K562 (cell line): ENCODE data around the gene KAZN. TPM values are rescaled to one million over a fixed set of nuclear protein-coding genes. Genes with fewer than 3 reads are reported as not detected.

Experiments used
- ATAC-seq: fragments of 200-7000 bp; cut with Tn5 transposase; 3 replicates; pipeline ENCODE4 v1.9.1; 2020; ENCODE audit warnings: moderate library complexity
- BruUV-seq: library from RNA; stranded (reverse); fragments of 400-500 nt; replicated peaks from 2 replicates; lab custom pipeline; 2021; lab: Mats Ljungman, UMichigan
- CTCF ChIA-PET: fragments of 300-600 bp; formaldehyde crosslinking; extraction: SDS; loops from one replicate; lab custom pipeline; 2021; ENCODE audit warnings: low intra/inter-chr PET ratio; lab: Yijun Ruan, JAX
- POLR2A ChIA-PET: fragments of 300-600, 350-650 bp; sonication (Branson Sonifier 250); formaldehyde crosslinking; extraction: SDS; loops from one replicate; lab custom pipeline; 2021; ENCODE audit warnings: antibody characterized with exemption, inconsistent platforms; lab: Yijun Ruan, JAX
- DNase-seq, 4 experiments: peaks; one replicate each; pipeline versions ENCODE4 v3.0.0 to v3.0.0-alpha.2; 2011 to 2018; ENCODE audit warnings: low spot score in 3 of 4, mixed read lengths in 3 of 4; ENCODE audit errors: extremely low read depth in 1 of 4
- FAIRE-seq: peaks from 2 replicates; lab custom pipeline; 2011; peaks lifted over from hg19 to GRCh38; lab: Jason Lieb, UNC
- H2AFZ ChIP-seq: 2 replicates; pipeline ENCODE4 v1.6.0; 2011; ENCODE audit warnings: low read depth, low read length, control low read depth, inconsistent platforms
- H3K27ac ChIP-seq: fragments of 200-600 bp; 3 replicates; pipeline ENCODE4 v1.8.0; 2011; ENCODE audit warnings: low read depth, mild to moderate bottlenecking, control low read depth, inconsistent platforms, low read length, moderate library complexity, mixed read lengths; ENCODE audit errors: extremely low read depth
- H3K27me3 ChIP-seq, 2 experiments: fragments of 300-600 bp in 1 of 2; 2 replicates in 1 of 2; 3 replicates in 1 of 2; pipeline versions ENCODE4 v1.6.0 to v1.8.0; 2011; ENCODE audit warnings: inconsistent platforms in 2 of 2, low read length in 2 of 2, mild to moderate bottlenecking in 1 of 2, mixed read lengths in 1 of 2, moderate library complexity in 1 of 2; ENCODE audit not compliant: control insufficient read depth in 2 of 2, insufficient read depth in 2 of 2
- H3K36me3 ChIP-seq: fragments of 300-600 bp; 3 replicates; pipeline ENCODE4 v1.8.0; 2011; ENCODE audit warnings: mild to moderate bottlenecking, low read length, inconsistent platforms; ENCODE audit not compliant: control insufficient read depth, insufficient read depth
- H3K4me1 ChIP-seq, 2 experiments: fragments of 200-600 bp in 1 of 2; replicated peaks in 1 of 2; 2 replicates in 1 of 2; 3 replicates in 1 of 2; pipeline versions ENCODE4 v1.5.1 to v1.8.0; 2011; ENCODE audit warnings: inconsistent platforms in 2 of 2, low read length in 2 of 2, mild to moderate bottlenecking in 1 of 2, mixed read lengths in 1 of 2, moderate library complexity in 1 of 2; ENCODE audit not compliant: control insufficient read depth in 2 of 2, insufficient read depth in 2 of 2
- H3K4me2 ChIP-seq: 2 replicates; pipeline ENCODE4 v1.6.1; 2011; ENCODE audit warnings: low read length, control low read depth, inconsistent platforms, mixed read lengths; ENCODE audit not compliant: insufficient read depth
- H3K4me3 ChIP-seq: fragments of 200-600 bp; sonication (generic), shearing (Covaris generic); 2 replicates; pipeline ENCODE4 v1.5.1; 2016; ENCODE audit warnings: control low read depth, inconsistent platforms
- H3K79me2 ChIP-seq: fragments of 200-600 bp; 3 replicates; pipeline ENCODE4 v1.8.0; 2011; ENCODE audit warnings: low read length, inconsistent platforms; ENCODE audit not compliant: control insufficient read depth, insufficient read depth
- H3K9ac ChIP-seq, 2 experiments: 2 replicates each; pipeline versions ENCODE4 v1.6.0 to v1.6.1; 2011; ENCODE audit warnings: low read depth in 2 of 2, low read length in 2 of 2, control low read depth in 1 of 2, inconsistent platforms in 1 of 2, mild to moderate bottlenecking in 1 of 2, mixed read lengths in 1 of 2; ENCODE audit not compliant: insufficient read depth in 1 of 2
- H3K9me1 ChIP-seq: one replicate; pipeline ENCODE4 v1.6.0; 2011; ENCODE audit warnings: inconsistent platforms, mild to moderate bottlenecking, low read length, moderate library complexity; ENCODE audit not compliant: control insufficient read depth, insufficient read depth
- H3K9me3 ChIP-seq: replicated peaks from 2 replicates; pipeline ENCODE4 v1.5.1; 2011; ENCODE audit warnings: low read depth, low read length, inconsistent platforms; ENCODE audit not compliant: control insufficient read depth, insufficient read depth
- H4K20me1 ChIP-seq: replicated peaks from 2 replicates; pipeline ENCODE4 v1.6.1; 2011; ENCODE audit warnings: low read length, inconsistent platforms, mixed read lengths; ENCODE audit not compliant: control insufficient read depth, insufficient read depth
- ARID1B ChIP-seq: fragments of 450-650 bp; IDR thresholded peaks from 2 replicates; pipeline ENCODE4 v1.6.1; 2016; ENCODE audit warnings: antibody characterized with exemption, mild to moderate bottlenecking, inconsistent platforms
- HDAC6 ChIP-seq: IDR thresholded peaks from 2 replicates; pipeline ENCODE4 v1.6.1; 2012; ENCODE audit warnings: low read depth, mild to moderate bottlenecking, control low read depth, inconsistent platforms, low read length, moderate library complexity
- HNRNPH1 ChIP-seq: fragments of 200-400 bp; formaldehyde crosslinking; optimal IDR thresholded peaks from 2 replicates; pipeline ENCODE3; 2017; ENCODE audit warnings: low read depth, mild to moderate bottlenecking, low read length, moderate library complexity
- HNRNPK ChIP-seq: fragments of 200-400 bp; formaldehyde crosslinking; IDR thresholded peaks from one replicate; pipeline ENCODE4 v1.6.1; 2018; ENCODE audit warnings: mild to moderate bottlenecking, low read depth, low read length; ENCODE audit not compliant: poor library complexity, severe bottlenecking
- MXI1 ChIP-seq: IDR thresholded peaks from 2 replicates; pipeline ENCODE4 v1.6.1; 2011; ENCODE audit warnings: low read depth, mild to moderate bottlenecking, improper control_type of control experiment, low read length
- NEUROD1 ChIP-seq: fragments of 150-350 bp; IDR thresholded peaks from 2 replicates; pipeline ENCODE4 v1.6.1; 2014; ENCODE audit warnings: borderline replicate concordance, low read length, low read depth; ENCODE audit not compliant: partially characterized antibody
- NFXL1 ChIP-seq: fragments of 450-650 bp; formaldehyde crosslinking; IDR thresholded peaks from 2 replicates; pipeline ENCODE4 v1.4.0; 2021; ENCODE audit warnings: mild to moderate bottlenecking
- RBM39 ChIP-seq: fragments of 200-400 bp; formaldehyde crosslinking; optimal IDR thresholded peaks from 2 replicates; pipeline ENCODE3; 2018; ENCODE audit warnings: low read depth, low read length
- SIN3A ChIP-seq, 2 experiments: fragments of 150-350 bp in 1 of 2; IDR thresholded peaks; 2 replicates each; pipeline ENCODE4 v1.6.1; 2011 to 2016; ENCODE audit warnings: borderline replicate concordance in 2 of 2, low read depth in 2 of 2, low read length in 2 of 2, mild to moderate bottlenecking in 2 of 2, moderate library complexity in 2 of 2; ENCODE audit not compliant: control insufficient read depth in 1 of 2
- STAT5A ChIP-seq: IDR thresholded peaks from 2 replicates; pipeline ENCODE4 v1.6.1; 2012; ENCODE audit warnings: low read length, inconsistent platforms, borderline replicate concordance
- THRA ChIP-seq: fragments of 450-650 bp; IDR thresholded peaks from 2 replicates; pipeline ENCODE4 v1.6.1; 2017; ENCODE audit warnings: mild to moderate bottlenecking, moderate library complexity
- THRAP3 ChIP-seq: fragments of 450-650 bp; IDR thresholded peaks from 2 replicates; pipeline ENCODE4 v1.6.1; 2016; ENCODE audit warnings: mild to moderate bottlenecking, inconsistent platforms, borderline replicate concordance
- ZNF445 ChIP-seq: fragments of 250-450 bp; sonication (Bioruptor Pico); IDR thresholded peaks from 2 replicates; pipeline ENCODE4 v1.4.0; 2020; ENCODE audit warnings: low read depth, mild to moderate bottlenecking, moderate library complexity
- WGBS: fragments of 100-300 bp; shearing (Covaris generic); methylation state at CpG from one replicate; pipeline ENCODE4 v1.1.6; 2016; ENCODE audit warnings: low coverage, mixed read lengths; ENCODE audit not compliant: insufficient coverage; ENCODE audit errors: missing lambda C conversion rate; 5-methylcytosine and 5-hydroxymethylcytosine counted together
- in situ Hi-C: fragments of 300-500 bp; cut with MboI; formaldehyde crosslinking; loops from 4 replicates; pipeline ENCODE4 v1.15.0; 2018; ENCODE audit warnings: inconsistent platforms, mixed read lengths
- intact Hi-C: fragments of 100-400 bp; cut with micrococcal nuclease; formaldehyde crosslinking; loops from 2 replicates; pipeline ENCODE4 v1.14.2; 2022
- polyA plus RNA-seq, 8 experiments: library from polyadenylated mRNA; depleted of rRNA in 4 of 8; stranded (reverse) in 5 of 8; unstranded in 3 of 8; fragments of >200 nt; fragmentation: Nextera tagmentation in 2 of 8; fragmentation: Illumina TruSeq in 1 of 8; extraction: Ambion mirVana in 2 of 8; extraction: Trizol in 1 of 8; gene quantifications; 2 replicates each; pipeline versions ENCODE4 v1.2.1 to v1.2.3, GENCODE V29; 2011 to 2014; ENCODE audit warnings: inconsistent platforms in 1 of 8, missing spikeins in 1 of 8
- total RNA-seq, 7 experiments: library from RNA; depleted of rRNA in 6 of 7; stranded (reverse); fragments of >200 nt in 6 of 7; fragmentation: Illumina TruSeq in 2 of 7; extraction: Trizol in 2 of 7; gene quantifications; 2 replicates each; pipeline versions ENCODE4 v1.2.1 to v1.2.3, GENCODE V29; 2011 to 2021; ENCODE audit warnings: low replicate concordance in 1 of 7

KAZN gene
- total and polyA plus RNA-seq, 9 of the 15 experiments (the other 6 are each of a cell fraction or from before 2014, with no cell fraction given), result 2.1 to 21.6 (median 5.4) TPM

- DNase-seq, result no peak
- Histone ChIP-seq H3K4me1 (peaks cover 0 to 19% of the 10 kb centered on the region in 2 experiments; a peak in 1 of 5 replicates), H3K9ac (no peak overlapping the region), H3K9me3 (no peaks in the 10 kb centered on the region), H3K9me1 (no peaks in the 10 kb centered on the region), H2AFZ (no peak overlapping the region), H3K4me3 (no peak overlapping the region), H3K36me3 (no peaks in the 10 kb centered on the region), H3K79me2 (no peaks in the 10 kb centered on the region), H3K27me3 (peaks cover 24 to 54% of the 10 kb centered on the region in 2 experiments), H3K27ac (no peak overlapping the region), H4K20me1 (no peaks in the 10 kb centered on the region), H3K4me2 (no peak overlapping the region)
- ChIA-PET CTCF (no interaction called here), POLR2A (interaction anchor here (0.7 to 1.2 kb wide), 2 partner anchors 9 to 17 kb away, joined by 4 to 5 read pairs; no protein-coding TSS in a partner anchor)
- intact Hi-C loops (no loop called here), in situ Hi-C loops (no loop called here)
- BruUV-seq, result no TSS peak
- ATAC-seq, result no peak
- WGBS, result 6% methylated on average over 6 of the region's 6 CpGs
- no peak for FAIRE-seq
- TF ChIP-seq MXI1, result no peak
- TF ChIP-seq NEUROD1, result no peak
- TF ChIP-seq RBM39, result no peak
- TF ChIP-seq HNRNPH1, result no peak
- no peak for TF ChIP-seq THRA
- TF ChIP-seq ARID1B, result no peak
- TF ChIP-seq HDAC6, result no peak
- TF ChIP-seq SIN3A (IDR thresholded peaks at IDR 0.05; ENCODE audit: borderline replicate concordance in 2 of 2, control insufficient read depth in 1 of 2, low read depth in 2 of 2, low read length in 2 of 2), result no peak
- no peak for TF ChIP-seq NFXL1
- no peak for TF ChIP-seq HNRNPK
- no peak for TF ChIP-seq STAT5A
- TF ChIP-seq ZNF445 (CRISPR knock-in tag), result no peak
- TF ChIP-seq THRAP3, result no peak
Observed at GRCh38 chr1:14599800-14600199, 1.3 kb downstream of the KAZN start.
